Activated CD4-positive, alpha-beta memory T cell treated with anti-CD3 and anti-CD28 coated beads, Interleukin-2, amount 10 ng/mL, durations not matched to agents 7 days and 5 days (primary cell): ENCODE data around the gene MATCAP1. TPM values are rescaled to one million over a fixed set of nuclear protein-coding genes. Genes with fewer than 3 reads are reported as not detected.

Source experiments
- CTCF ChIA-PET: fragments of 350-600 bp; sonication (Branson Sonifier 250); formaldehyde crosslinking; loops from one replicate; lab custom pipeline; 2021; ENCODE audit warnings: antibody characterized with exemption, inconsistent platforms; lab: Charles Lee
- POLR2A ChIA-PET: fragments of 350-600 bp; sonication (Branson Sonifier 250); formaldehyde crosslinking; loops from one replicate; lab custom pipeline; 2021; ENCODE audit warnings: antibody characterized with exemption; lab: Charles Lee
- DNase-seq: peaks from one replicate; pipeline ENCODE4 v3.0.0-alpha.2; 2020
- H3K27ac Mint-ChIP-seq: one replicate; pipeline ENCODE4 v1.8.0; 2021; ENCODE audit warnings: mild to moderate bottlenecking, mixed read lengths
- H3K27me3 Mint-ChIP-seq: one replicate; pipeline ENCODE4 v1.8.0; 2021; ENCODE audit warnings: mixed read lengths
- H3K36me3 Mint-ChIP-seq: one replicate; pipeline ENCODE4 v1.8.0; 2021; ENCODE audit warnings: low read depth, mixed read lengths
- H3K4me1 Mint-ChIP-seq: one replicate; pipeline ENCODE4 v1.8.0; 2021; ENCODE audit warnings: mixed read lengths
- H3K4me3 Mint-ChIP-seq: one replicate; pipeline ENCODE4 v1.8.0; 2021; ENCODE audit warnings: mild to moderate bottlenecking, mixed read lengths
- H3K9me3 Mint-ChIP-seq: one replicate; pipeline ENCODE4 v1.8.0; 2021; ENCODE audit warnings: mixed read lengths
- total RNA-seq, 2 experiments: library from RNA; stranded (reverse); gene quantifications; one replicate each; pipeline ENCODE4 v1.2.3, GENCODE V29; 2021

Gene MATCAP1
- total RNA-seq, 2 experiments from 2014 or later, result 63.9 to 70.9 TPM

- H3K9me3 Mint-ChIP-seq, result no peaks in the 10 kb centered on the region
Measured at GRCh38 chr16:67187175-67187890, 3.6 kb upstream of the MATCAP1 start.

GRCh38 chr16:67186550-67186950, 2.8 kb upstream of the MATCAP1 start:
- Mint-ChIP-seq H3K4me1 (peaks cover 21% of the 10 kb centered on the region), H3K4me3 (no peak overlapping the region), H3K27me3 (peaks cover 8% of the 10 kb centered on the region), H3K27ac (no peak overlapping the region), H3K9me3 (no peaks in the 10 kb centered on the region), H3K36me3 (no peaks in the 10 kb centered on the region)
- ChIA-PET CTCF (interaction anchor here (1.1 to 2.2 kb wide), 3 partner anchors 11 to 230 kb away, joined by 3 to 8 read pairs (median 8); no protein-coding TSS in a partner anchor), POLR2A (interaction anchor here (1.1 to 6.6 kb wide), 3 partner anchors 26 to 173 kb away, joined by 3 to 59 read pairs (median 3); partner anchors contain the start of genes FBXL8 and TRADD)
- no peak for DNase-seq

More at GRCh38 chr16:67187175-67187890, 3.6 kb upstream of the MATCAP1 start:
- ChIA-PET POLR2A (interaction anchor here (0.8 to 1.5 kb wide), 3 partner anchors 27 to 173 kb away, joined by 3 read pairs; no protein-coding TSS in a partner anchor), CTCF (interaction anchor here (1.1 kb wide), 1 partner anchor 169 kb away, joined by 3 read pairs; no protein-coding TSS in a partner anchor)
- DNase-seq, result no peak
- Mint-ChIP-seq H3K27ac (no peak overlapping the region), H3K36me3 (no peaks in the 10 kb centered on the region), H3K4me3 (no peak overlapping the region), H3K4me1 (peaks cover 25% of the 10 kb centered on the region), H3K27me3 (peaks cover 8% of the 10 kb centered on the region)

GRCh38 chr16:67185651-67186134, 1.9 kb upstream of the MATCAP1 start:
- Mint-ChIP-seq H3K9me3 (no peaks in the 10 kb centered on the region), H3K36me3 (no peaks in the 10 kb centered on the region), H3K4me1 (peaks cover 16% of the 10 kb centered on the region), H3K27ac (no peak overlapping the region), H3K27me3 (peaks cover 8% of the 10 kb centered on the region), H3K4me3 (peak overlapping the region; percentile 78)
- POLR2A ChIA-PET, result interaction anchor here (1.0 to 6.6 kb wide), 7 partner anchors 13 to 174 kb away, joined by 3 to 59 read pairs (median 6); partner anchors contain the start of genes B3GNT9, FBXL8, NOL3 and TRADD
- DNase-seq, result no peak
- CTCF ChIA-PET, result interaction anchor here (0.7 to 4.2 kb wide), 19 partner anchors 11 to 242 kb away, joined by 3 to 56 read pairs (median 6); partner anchors contain the start of genes B3GNT9, FBXL8, FHOD1 and TMEM208

- H3K4me1 Mint-ChIP-seq, result peaks cover 16% of the 10 kb centered on the region
- POLR2A ChIA-PET, result interaction anchor here (0.7 to 6.6 kb wide), 8 partner anchors 13 to 174 kb away, joined by 3 to 59 read pairs (median 6); partner anchors contain the start of genes B3GNT9, FBXL8, NOL3 and TRADD
- peaks cover 8% of the 10 kb centered on the region for H3K27me3 Mint-ChIP-seq
- peak overlapping the region; percentile 63 for H3K27ac Mint-ChIP-seq
- H3K9me3 Mint-ChIP-seq, result no peaks in the 10 kb centered on the region
- CTCF ChIA-PET, result interaction anchor here (0.5 to 4.2 kb wide), 21 partner anchors 11 to 241 kb away, joined by 3 to 56 read pairs (median 5); partner anchors contain the start of genes B3GNT9, FBXL8, FHOD1 and TMEM208
- H3K4me3 Mint-ChIP-seq, result peak overlapping the region; percentile 78
- H3K36me3 Mint-ChIP-seq, result no peaks in the 10 kb centered on the region
- DNase-seq, result peak; percentile 87
Measured at GRCh38 chr16:67184995-67185650, 1.4 kb upstream of the MATCAP1 start.

- Mint-ChIP-seq H3K27ac (no peak overlapping the region), H3K4me3 (peak overlapping the region; percentile 78), H3K4me1 (peaks cover 19% of the 10 kb centered on the region), H3K9me3 (no peaks in the 10 kb centered on the region), H3K36me3 (peaks cover 3% of the 10 kb centered on the region), H3K27me3 (peaks cover 8% of the 10 kb centered on the region)
- POLR2A ChIA-PET, result interaction anchor here (0.7 to 6.6 kb wide), 7 partner anchors 12 to 171 kb away, joined by 3 to 59 read pairs (median 6); partner anchors contain the start of genes B3GNT9, FBXL8, FHOD1 and NOL3
- DNase-seq, result no peak
- CTCF ChIA-PET, result interaction anchor here (0.5 to 4.2 kb wide), 18 partner anchors 13 to 240 kb away, joined by 3 to 56 read pairs (median 6); partner anchors contain the start of genes B3GNT9, FBXL8, FHOD1 and TMEM208
Measured at GRCh38 chr16:67184453-67184994, 761 bp upstream of the MATCAP1 start.

GRCh38 chr16:67183284-67183626, 508 bp downstream of the MATCAP1 start:
- DNase-seq, result no peak
- POLR2A ChIA-PET, result interaction anchor here (0.8 to 6.6 kb wide), 9 partner anchors 11 to 199 kb away, joined by 3 to 59 read pairs (median 6); partner anchors contain the start of genes FBXL8, FHOD1, NOL3 and SLC9A5
- H3K4me3 Mint-ChIP-seq, result no peak overlapping the region
- no peak overlapping the region for H3K27ac Mint-ChIP-seq
- H3K9me3 Mint-ChIP-seq, result no peaks in the 10 kb centered on the region
- H3K27me3 Mint-ChIP-seq, result peaks cover 12% of the 10 kb centered on the region
- H3K4me1 Mint-ChIP-seq, result peaks cover 29% of the 10 kb centered on the region
- CTCF ChIA-PET, result interaction anchor here (1.4 to 4.2 kb wide), 5 partner anchors 13 to 61 kb away, joined by 3 to 56 read pairs (median 6); partner anchors contain the start of genes FBXL8, HSF4, NOL3 and TRADD
- H3K36me3 Mint-ChIP-seq, result peaks cover 6% of the 10 kb centered on the region

GRCh38 chr16:67182288-67182687, 1.5 kb downstream of the MATCAP1 start:
- H3K36me3 Mint-ChIP-seq, result peaks cover 12% of the 10 kb centered on the region
- peaks cover 37% of the 10 kb centered on the region for H3K4me1 Mint-ChIP-seq
- H3K27me3 Mint-ChIP-seq, result peaks cover 17% of the 10 kb centered on the region
- H3K27ac Mint-ChIP-seq, result no peak overlapping the region
- ChIA-PET POLR2A (interaction anchor here (0.6 to 6.6 kb wide), 10 partner anchors 10 to 851 kb away, joined by 3 to 59 read pairs (median 6); partner anchors contain the start of genes FBXL8, FHOD1, NOL3 and SLC9A5), CTCF (interaction anchor here (0.6 to 4.2 kb wide), 7 partner anchors 8 to 380 kb away, joined by 3 to 56 read pairs (median 5); partner anchors contain the start of genes CTCF, FBXL8, HSF4 and NOL3)
- H3K9me3 Mint-ChIP-seq, result no peaks in the 10 kb centered on the region
- no peak overlapping the region for H3K4me3 Mint-ChIP-seq
- no peak for DNase-seq

DNA sequence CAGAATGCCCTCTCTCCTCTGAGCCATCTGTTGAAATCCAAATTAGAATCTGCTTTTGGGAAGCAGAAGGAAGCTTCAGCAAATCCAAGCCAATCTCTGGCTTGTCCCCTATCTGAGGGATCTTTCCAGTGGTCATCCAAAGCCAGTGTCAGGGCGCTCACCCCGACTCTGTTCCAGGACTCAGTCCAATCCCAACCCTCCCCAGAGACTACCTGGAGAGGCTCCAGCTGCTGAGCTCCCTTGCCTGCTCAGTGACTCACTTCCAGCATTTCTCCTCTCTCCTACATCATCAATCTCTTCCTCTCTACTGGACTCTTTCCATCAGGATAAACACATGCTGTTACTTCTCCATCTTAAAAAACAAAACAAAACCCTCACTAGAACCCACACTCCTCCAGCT, 2.4 kb downstream of the MATCAP1 start:
- H3K27ac Mint-ChIP-seq, result no peak overlapping the region
- peaks cover 40% of the 10 kb centered on the region for H3K4me1 Mint-ChIP-seq
- H3K36me3 Mint-ChIP-seq, result peaks cover 17% of the 10 kb centered on the region
- H3K9me3 Mint-ChIP-seq, result no peaks in the 10 kb centered on the region
- no peak for DNase-seq
- peaks cover 20% of the 10 kb centered on the region for H3K27me3 Mint-ChIP-seq
- no peak overlapping the region for H3K4me3 Mint-ChIP-seq
- POLR2A ChIA-PET, result interaction anchor here (1.8 to 6.6 kb wide), 3 partner anchors 9 to 164 kb away, joined by 6 to 59 read pairs (median 57); partner anchors contain the start of genes FBXL8, NOL3 and TRADD
- CTCF ChIA-PET, result interaction anchor here (1.1 kb wide), 2 partner anchors 13 to 164 kb away, joined by 3 to 6 read pairs; no protein-coding TSS in a partner anchor

GRCh38 chr16:67180166-67180565, 3.6 kb downstream of the MATCAP1 start:
- peaks cover 13% of the 10 kb centered on the region for H3K27me3 Mint-ChIP-seq
- H3K27ac Mint-ChIP-seq, result no peak overlapping the region
- ChIA-PET POLR2A (interaction anchor here (1.2 to 13.2 kb wide), 3 partner anchors 10 to 20 kb away, joined by 3 to 204 read pairs (median 59); partner anchors contain the start of genes FBXL8, HSF4, NOL3 and TRADD), CTCF (interaction anchor here (0.9 to 1.2 kb wide), 4 partner anchors 19 to 162 kb away, joined by 3 to 5 read pairs (median 4); partner anchors contain the start of genes FBXL8 and TRADD)
- no peaks in the 10 kb centered on the region for H3K9me3 Mint-ChIP-seq
- H3K4me1 Mint-ChIP-seq, result peaks cover 37% of the 10 kb centered on the region
- no peak overlapping the region for H3K4me3 Mint-ChIP-seq
- DNase-seq, result no peak
- peaks cover 20% of the 10 kb centered on the region for H3K36me3 Mint-ChIP-seq

- CTCF ChIA-PET, result interaction anchor here (0.7 to 1.2 kb wide), 5 partner anchors 9 to 161 kb away, joined by 3 to 5 read pairs (median 3); partner anchors contain the start of genes FBXL8, NOL3 and TRADD
- H3K4me1 Mint-ChIP-seq, result peaks cover 31% of the 10 kb centered on the region
- H3K4me3 Mint-ChIP-seq, result no peak overlapping the region
- H3K27ac Mint-ChIP-seq, result no peak overlapping the region
- peaks cover 12% of the 10 kb centered on the region for H3K27me3 Mint-ChIP-seq
- peak; percentile 41 for DNase-seq
- H3K36me3 Mint-ChIP-seq, result peaks cover 20% of the 10 kb centered on the region
- POLR2A ChIA-PET, result interaction anchor here (1.2 to 13.2 kb wide), 2 partner anchors 9 to 17 kb away, joined by 3 to 204 read pairs; partner anchors contain the start of genes FBXL8, HSF4, NOL3 and TRADD
- no peaks in the 10 kb centered on the region for H3K9me3 Mint-ChIP-seq
Measured at GRCh38 chr16:67179421-67180080, 4.2 kb downstream of the MATCAP1 start.
